ENCODE measurements around the gene EFNA2. TPM values are rescaled to one million over a fixed set of nuclear protein-coding genes. Genes with fewer than 3 reads are reported as not detected.

Gene EFNA2
- total RNA-seq, 1 experiment from 2014 or later = 14.3 TPM

DNA sequence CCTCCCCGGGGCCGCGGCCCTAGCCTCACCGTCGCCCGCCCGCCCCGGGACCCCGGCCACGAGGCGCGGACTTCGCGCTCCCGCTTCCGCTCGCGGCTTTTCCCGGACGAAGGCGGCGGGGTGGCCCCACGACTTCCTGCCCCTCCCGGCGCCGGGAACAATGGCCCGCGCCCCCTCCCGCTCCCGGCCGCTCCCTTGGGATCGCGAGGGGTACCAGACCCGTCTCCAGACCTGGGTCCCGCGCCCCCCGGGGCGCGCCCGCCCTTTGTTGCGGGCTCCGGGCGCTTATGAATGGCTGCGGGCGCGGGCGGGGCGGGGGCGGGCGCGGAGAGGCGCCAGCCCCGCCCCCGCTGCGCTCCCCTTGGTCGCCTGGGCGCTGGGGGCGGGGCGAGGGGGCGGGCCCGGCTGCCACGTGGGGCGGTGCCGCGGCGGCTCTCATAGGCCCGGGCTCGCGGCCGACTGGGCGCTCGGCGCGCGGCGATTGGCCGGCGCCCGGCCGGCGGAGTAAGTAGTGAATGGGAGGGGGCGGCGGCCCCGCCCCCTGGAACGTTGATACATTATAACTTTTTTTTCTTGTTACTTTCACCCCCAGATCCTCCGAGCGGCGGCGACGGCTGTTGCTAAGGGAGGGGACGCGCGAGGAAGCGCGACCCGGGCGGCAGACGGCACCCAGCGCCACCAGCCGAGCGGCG, 36.2 kb upstream of the EFNA2 start:
- no peak overlapping the region for H3K56ac ChIP-seq (ENCODE audit: insufficient read length, low read depth, low read length)
- no peak overlapping the region for H2BK12ac ChIP-seq (ENCODE audit: insufficient read length, low read depth, low read length)
- no peak overlapping the region for H4K5ac ChIP-seq (ENCODE audit: insufficient read length, low read depth, low read length)
- Mint-ChIP-seq H3K4me1 (peaks cover 2 to 18% of the 10 kb centered on the region in 2 experiments), H3K36me3 (ENCODE audit: insufficient read depth in 1 of 3, low read depth in 3 of 3) (peaks cover 9 to 28% (median 17%) of the 10 kb centered on the region in 3 experiments; a peak in 6 of 7 replicates), H3K27ac (peak overlapping the region in 2 of 3 experiments; percentile 55 to 91; a peak in 1 of 7 replicates), H3K27me3 (ENCODE audit: low read depth) (no peaks in the 10 kb centered on the region), H3K4me3 (peak overlapping the region; percentile 72 to 88), H3K9me3 (no peaks in the 10 kb centered on the region)
- H2AK5ac ChIP-seq (ENCODE audit: insufficient read length, low read length) = no peak overlapping the region
- H3K79me1 ChIP-seq (ENCODE audit: insufficient read depth, low read depth, low read length, poor library complexity, severe bottlenecking) = no peaks in the 10 kb centered on the region
- H2BK5ac ChIP-seq (ENCODE audit: insufficient read length, low read length) = no peak overlapping the region
- H3K4me2 ChIP-seq (ENCODE audit: insufficient read depth, insufficient read length, low read length) = peak overlapping the region; percentile 41
- peak overlapping the region; percentile 64 for H2BK120ac ChIP-seq (ENCODE audit: low read depth, low read length, poor library complexity, severe bottlenecking)
- H4K8ac ChIP-seq (replicated peaks; ENCODE audit: insufficient read length, low read depth, low read length) = no peak overlapping the region
- H3K23me2 ChIP-seq (ENCODE audit: insufficient read length, low read depth, low read length, poor library complexity, severe bottlenecking) = peaks cover 12% of the 10 kb centered on the region
- H3K4me1 ChIP-seq (ENCODE audit: insufficient read depth, low read length) = no peaks in the 10 kb centered on the region; the same call in 1 of the 2 replicates
- H4K20me1 ChIP-seq (ENCODE audit: control insufficient read depth, insufficient read depth, insufficient read length) = no peaks in the 10 kb centered on the region
- H3K79me2 ChIP-seq (ENCODE audit: insufficient read depth, low read length) = peaks cover 11% of the 10 kb centered on the region; the same call in 1 of the 2 replicates
- H3K27me3 ChIP-seq (ENCODE audit: insufficient read depth, low read length) = no peaks in the 10 kb centered on the region
- TF ChIP-seq, protein P1, sequence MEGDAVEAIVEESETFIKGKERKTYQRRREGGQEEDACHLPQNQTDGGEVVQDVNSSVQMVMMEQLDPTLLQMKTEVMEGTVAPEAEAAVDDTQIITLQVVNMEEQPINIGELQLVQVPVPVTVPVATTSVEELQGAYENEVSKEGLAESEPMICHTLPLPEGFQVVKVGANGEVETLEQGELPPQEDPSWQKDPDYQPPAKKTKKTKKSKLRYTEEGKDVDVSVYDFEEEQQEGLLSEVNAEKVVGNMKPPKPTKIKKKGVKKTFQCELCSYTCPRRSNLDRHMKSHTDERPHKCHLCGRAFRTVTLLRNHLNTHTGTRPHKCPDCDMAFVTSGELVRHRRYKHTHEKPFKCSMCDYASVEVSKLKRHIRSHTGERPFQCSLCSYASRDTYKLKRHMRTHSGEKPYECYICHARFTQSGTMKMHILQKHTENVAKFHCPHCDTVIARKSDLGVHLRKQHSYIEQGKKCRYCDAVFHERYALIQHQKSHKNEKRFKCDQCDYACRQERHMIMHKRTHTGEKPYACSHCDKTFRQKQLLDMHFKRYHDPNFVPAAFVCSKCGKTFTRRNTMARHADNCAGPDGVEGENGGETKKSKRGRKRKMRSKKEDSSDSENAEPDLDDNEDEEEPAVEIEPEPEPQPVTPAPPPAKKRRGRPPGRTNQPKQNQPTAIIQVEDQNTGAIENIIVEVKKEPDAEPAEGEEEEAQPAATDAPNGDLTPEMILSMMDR (conservative IDR thresholded peaks at IDR 0.05) = no peak
- H2AFZ ChIP-seq (ENCODE audit: low read length) = no peak overlapping the region
- peak overlapping the region; percentile 86; the same call in 1 of the 2 replicates for H3K14ac ChIP-seq (ENCODE audit: insufficient read depth, low read length)
- no peak overlapping the region for H4K91ac ChIP-seq (ENCODE audit: insufficient read length, low read depth, low read length)
- H2BK15ac ChIP-seq (ENCODE audit: low read depth, low read length) = no peak overlapping the region
- no peak overlapping the region for H2BK20ac ChIP-seq (ENCODE audit: low read depth, low read length, poor library complexity, severe bottlenecking)
- no peak overlapping the region; the same call in 1 of the 2 replicates for H3K4ac ChIP-seq (ENCODE audit: low read depth, low read length)
- no peak overlapping the region for H3T11ph ChIP-seq (ENCODE audit: low read length)
- H3K23ac ChIP-seq (ENCODE audit: insufficient read length, low read depth, low read length) = no peak overlapping the region
- H3K9ac ChIP-seq (ENCODE audit: extremely low read depth, insufficient read length, low read length) = peak overlapping the region; percentile 58
- peak overlapping the region; percentile 93 for H3K18ac ChIP-seq (ENCODE audit: insufficient read length, low read depth, low read length)
- no peak overlapping the region for H3K27ac ChIP-seq (ENCODE audit: insufficient read length, low read depth, low read length)
- H3K9me3 ChIP-seq (ENCODE audit: control insufficient read depth, low read depth, low read length) = no peaks in the 10 kb centered on the region
- DNase-seq = peak; percentile 95
- WGBS (ENCODE audit: extremely low coverage, insufficient read length, low lambda C conversion rate) = no CpG with 5 or more reads among the region's 102 CpGs
